Measurements from ENCODE around the gene RABGGTB. TPM values are rescaled to one million over a fixed set of nuclear protein-coding genes. Genes with fewer than 3 reads are reported as not detected.
"Not testable (repeated sequence)": the region's sequence is repeated elsewhere in the genome, so short reads cannot be mapped to it uniquely, and the experiment has no call there.

The RABGGTB gene
- total and polyA plus RNA-seq, 9 of the 15 experiments (the other 6 are each of a cell fraction or from before 2014, with no cell fraction given), result 148 to 354 (median 206) TPM

GRCh38 chr1:75757210-75757609 is 28.8 kb upstream of the RABGGTB start:
- FAIRE-seq; CTCF ChIA-PET (ENCODE audit: low intra/inter-chr PET ratio); H3K79me2 ChIP-seq (ENCODE audit: control insufficient read depth, insufficient read depth, low read length); H3K4me3 ChIP-seq; H3K27me3 ChIP-seq (ENCODE audit: control insufficient read depth in 2 of 2, insufficient read depth in 2 of 2, low read length in 2 of 2); H3K9me3 ChIP-seq (replicated peaks; ENCODE audit: control insufficient read depth, insufficient read depth, low read depth, low read length); H3K4me1 ChIP-seq (replicated peaks in 1 of 2; ENCODE audit: control insufficient read depth in 2 of 2, insufficient read depth in 2 of 2, low read length in 2 of 2); in situ Hi-C loops (cut with MboI); ATAC-seq; H4K20me1 ChIP-seq (replicated peaks; ENCODE audit: control insufficient read depth, insufficient read depth, low read length); H3K27ac ChIP-seq (ENCODE audit: extremely low read depth, low read depth, low read length); intact Hi-C loops (cut with micrococcal nuclease); H2AFZ ChIP-seq (ENCODE audit: low read depth, low read length); H3K4me2 ChIP-seq (ENCODE audit: insufficient read depth, low read length); BruUV-seq (replicated peaks); POLR2A ChIA-PET; DNase-seq (ENCODE audit: extremely low read depth in 1 of 4, low spot score in 3 of 4); H3K9ac ChIP-seq (ENCODE audit: insufficient read depth in 1 of 2, low read depth in 2 of 2, low read length in 2 of 2); H3K9me1 ChIP-seq (ENCODE audit: control insufficient read depth, insufficient read depth, low read length): not testable (repeated sequence)
- TF ChIP-seq AFF1 (IDR thresholded peaks at IDR 0.05; ENCODE audit: low read depth in 1 of 2, partially characterized antibody in 2 of 2), result peak in 1 of 2 experiments; percentile 91
- peaks cover 51% of the 10 kb centered on the region for H3K36me3 ChIP-seq (ENCODE audit: control insufficient read depth, insufficient read depth, low read length)

All from K562 (cell line).